DOHH2 (cell line): ENCODE results near the gene NDUFS1.

Experiments
- H3F3A ChIP-seq: fragments of 200-600 bp; sonication (generic), shearing (Covaris generic); 2 replicates; pipeline ENCODE4 v1.6.0; 2016; ENCODE audit warnings: antibody characterized with exemption, mild to moderate bottlenecking; ENCODE audit not compliant: control insufficient read depth, insufficient read depth
- H3K27ac ChIP-seq: fragments of 200-600 bp; sonication (generic); 2 replicates; pipeline ENCODE4 v1.5.1; 2014; ENCODE audit warnings: low read depth, mild to moderate bottlenecking, low read length, moderate library complexity
- H3K27me3 ChIP-seq: fragments of 200-600 bp; sonication (generic); 2 replicates; pipeline ENCODE4 v1.6.1; 2014; ENCODE audit warnings: mild to moderate bottlenecking, low read length, mixed read lengths; ENCODE audit not compliant: control insufficient read depth
- H3K36me3 ChIP-seq: fragments of 200-600 bp; sonication (generic); 2 replicates; pipeline ENCODE4 v1.6.1; 2014; ENCODE audit warnings: mild to moderate bottlenecking, low read length, moderate library complexity, mixed read lengths; ENCODE audit not compliant: control insufficient read depth
- H3K4me1 ChIP-seq: fragments of 200-600 bp; sonication (generic); 2 replicates; pipeline ENCODE4 v1.6.1; 2014; ENCODE audit warnings: mild to moderate bottlenecking, low read length, mixed read lengths; ENCODE audit not compliant: control insufficient read depth
- H3K4me2 ChIP-seq: fragments of 200-600 bp; sonication (generic); 2 replicates; pipeline ENCODE4 v1.6.0; 2014; ENCODE audit warnings: mild to moderate bottlenecking, low read length, moderate library complexity
- H3K4me3 ChIP-seq: fragments of 200-600 bp; sonication (generic); 2 replicates; pipeline ENCODE4 v1.5.1; 2014; ENCODE audit warnings: mild to moderate bottlenecking, low read length, mixed read lengths
- H3K79me2 ChIP-seq: fragments of 200-600 bp; sonication (generic); 2 replicates; pipeline ENCODE4 v1.6.1; 2014; ENCODE audit warnings: mild to moderate bottlenecking, low read length, mixed read lengths; ENCODE audit not compliant: control insufficient read depth
- H3K9me2 ChIP-seq: fragments of 200-600 bp; sonication (generic); replicated peaks from 2 replicates; pipeline ENCODE4 v1.6.1; 2014; ENCODE audit warnings: mild to moderate bottlenecking, low read length, mixed read lengths; ENCODE audit not compliant: control insufficient read depth
- H3K9me3 ChIP-seq: fragments of 200-600 bp; sonication (generic); 2 replicates; pipeline ENCODE4 v1.6.1; 2014; ENCODE audit warnings: antibody characterized with exemption, low read length, mixed read lengths; ENCODE audit not compliant: control insufficient read depth, insufficient read depth
- H4K20me1 ChIP-seq: fragments of 200-600 bp; sonication (generic); 2 replicates; pipeline ENCODE4 v1.6.0; 2014; ENCODE audit warnings: low read depth, mild to moderate bottlenecking, antibody characterized with exemption, low read length, moderate library complexity; ENCODE audit not compliant: control insufficient read depth, insufficient read depth
- EZH2phosphoT487 ChIP-seq: fragments of 200-600 bp; sonication (generic); IDR thresholded peaks from 2 replicates; pipeline ENCODE4 v1.6.1; 2017; ENCODE audit warnings: borderline replicate concordance, mild to moderate bottlenecking, antibody characterized with exemption, low read length, moderate library complexity, mixed read lengths
- TF ChIP-seq, protein P1 (sequence below): fragments of 200-600 bp; sonication (generic); IDR thresholded peaks from one replicate; pipeline ENCODE4 v1.5.1; 2014; ENCODE audit warnings: antibody characterized with exemption, mild to moderate bottlenecking, low read depth, low read length; ENCODE audit not compliant: poor library complexity, severe bottlenecking

Gene NDUFS1

DNA sequence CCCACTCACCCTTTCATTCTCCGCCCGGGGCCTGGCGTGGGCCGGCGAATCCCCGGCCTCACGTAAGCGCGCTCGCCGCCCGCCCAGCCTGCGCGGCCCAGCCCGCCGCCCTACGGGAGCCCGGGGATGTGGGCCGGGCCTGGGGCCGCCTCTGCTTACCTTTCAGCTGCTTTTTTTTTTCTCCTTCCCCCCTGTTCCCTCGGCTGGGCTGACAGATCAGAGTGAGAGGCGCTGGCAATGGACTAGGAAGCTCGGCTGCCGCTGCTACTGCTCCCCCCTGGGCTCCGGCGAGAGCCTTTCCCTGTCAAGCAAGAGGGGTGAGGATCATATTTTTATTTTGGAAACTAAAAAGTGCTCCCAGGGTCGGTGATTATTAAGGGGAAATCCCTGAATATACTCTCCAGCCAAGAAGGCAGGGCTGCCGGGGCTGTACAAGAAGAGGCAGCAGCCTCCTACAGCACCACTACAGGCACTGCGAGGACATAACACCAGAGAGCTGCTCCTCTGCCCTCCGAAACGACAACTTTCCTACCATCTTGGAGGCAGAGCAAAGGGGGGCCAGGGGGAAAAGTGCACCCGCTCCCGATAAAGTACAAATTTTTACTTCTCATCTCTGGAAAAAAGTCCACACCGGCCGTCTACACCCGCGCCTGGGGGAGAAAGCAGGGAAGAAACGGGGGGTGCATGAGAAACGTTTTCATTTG is 73.3 kb downstream of the NDUFS1 start, which contains the start of gene INO80D:
Gene INO80D (minus strand): TSS at position 433 of the 704 bp plus-strand sequence. CDS start 23,158 bp downstream, outside the sequence.
- H3F3A ChIP-seq = 0 out of 2 replicates have a peak, but pooled peaks cover 2% of the 10 kb centered on the region
- H3K4me1 ChIP-seq = peaks cover 29% of the 10 kb centered on the region
- H3K27ac ChIP-seq = peak within 1 kb of the TSS; percentile 91
- no peaks in the 10 kb centered on the region for H4K20me1 ChIP-seq
- H3K4me2 ChIP-seq = peak within 1 kb of the TSS; percentile 93
- no peaks in the 10 kb centered on the region for H3K27me3 ChIP-seq
- no peaks in the 10 kb centered on the region for H3K9me3 ChIP-seq
- H3K9me2 ChIP-seq = no peaks in the 10 kb centered on the region
- H3K4me3 ChIP-seq = peak within 1 kb of the TSS; percentile 95
- TF ChIP-seq, protein P1, sequence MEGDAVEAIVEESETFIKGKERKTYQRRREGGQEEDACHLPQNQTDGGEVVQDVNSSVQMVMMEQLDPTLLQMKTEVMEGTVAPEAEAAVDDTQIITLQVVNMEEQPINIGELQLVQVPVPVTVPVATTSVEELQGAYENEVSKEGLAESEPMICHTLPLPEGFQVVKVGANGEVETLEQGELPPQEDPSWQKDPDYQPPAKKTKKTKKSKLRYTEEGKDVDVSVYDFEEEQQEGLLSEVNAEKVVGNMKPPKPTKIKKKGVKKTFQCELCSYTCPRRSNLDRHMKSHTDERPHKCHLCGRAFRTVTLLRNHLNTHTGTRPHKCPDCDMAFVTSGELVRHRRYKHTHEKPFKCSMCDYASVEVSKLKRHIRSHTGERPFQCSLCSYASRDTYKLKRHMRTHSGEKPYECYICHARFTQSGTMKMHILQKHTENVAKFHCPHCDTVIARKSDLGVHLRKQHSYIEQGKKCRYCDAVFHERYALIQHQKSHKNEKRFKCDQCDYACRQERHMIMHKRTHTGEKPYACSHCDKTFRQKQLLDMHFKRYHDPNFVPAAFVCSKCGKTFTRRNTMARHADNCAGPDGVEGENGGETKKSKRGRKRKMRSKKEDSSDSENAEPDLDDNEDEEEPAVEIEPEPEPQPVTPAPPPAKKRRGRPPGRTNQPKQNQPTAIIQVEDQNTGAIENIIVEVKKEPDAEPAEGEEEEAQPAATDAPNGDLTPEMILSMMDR = peak; percentile 70
- no peak for TF ChIP-seq EZH2phosphoT487
- peaks cover 71% of the 10 kb centered on the region for H3K79me2 ChIP-seq
- peaks cover 8% of the 10 kb centered on the region; the same call in 1 of the 2 replicates for H3K36me3 ChIP-seq

DNA sequence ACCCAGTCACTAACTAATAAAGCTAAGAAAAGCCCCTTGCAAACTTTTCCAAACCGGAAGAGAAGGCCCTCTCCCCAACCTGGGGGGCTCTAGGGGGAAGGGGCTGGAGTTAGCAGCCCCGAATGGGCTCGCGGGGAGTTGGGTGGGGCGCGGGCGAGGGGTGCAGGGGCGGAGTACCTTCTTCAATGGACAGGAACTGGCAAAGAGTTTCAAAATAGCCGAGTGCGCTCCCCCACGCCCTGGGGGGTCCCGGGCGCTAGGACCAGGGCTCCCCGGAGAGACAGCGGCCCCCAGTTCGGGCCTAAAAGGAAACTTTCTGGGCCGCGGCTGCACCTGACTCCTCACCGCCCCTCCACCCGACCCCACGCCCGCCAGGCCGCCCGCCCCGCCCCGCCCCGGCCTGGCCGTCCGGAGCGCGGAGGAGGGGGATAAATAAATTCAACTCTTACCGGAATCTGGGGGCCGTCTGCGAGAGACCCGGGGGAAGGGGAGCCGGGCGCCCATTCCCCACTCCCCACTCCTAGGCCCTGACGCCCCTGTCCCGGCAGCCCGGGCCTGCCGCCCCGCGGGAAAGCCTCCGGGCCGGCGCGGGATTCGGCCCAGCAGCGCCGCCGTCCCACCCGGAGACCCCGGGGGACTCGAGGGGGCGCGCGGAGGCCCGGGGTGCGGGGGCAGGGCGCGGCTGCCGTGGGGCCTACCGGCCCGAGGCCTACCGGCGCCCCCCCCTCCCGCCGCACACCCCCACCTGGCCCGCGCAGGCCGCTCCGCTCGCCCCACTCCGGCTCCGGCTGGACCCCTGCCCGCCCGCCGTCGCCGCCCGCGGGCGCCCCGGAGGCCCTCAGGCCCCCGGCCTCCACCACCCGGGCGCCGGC is 74.1 kb downstream of the NDUFS1 start:
- H3K9me3 ChIP-seq = no peaks in the 10 kb centered on the region
- H3K79me2 ChIP-seq = peaks cover 75% of the 10 kb centered on the region
- H3K36me3 ChIP-seq = peaks cover 8% of the 10 kb centered on the region; the same call in 1 of the 2 replicates
- H3K4me2 ChIP-seq = peak overlapping the region; percentile 93
- TF ChIP-seq, protein P1 = no peak
- TF ChIP-seq EZH2phosphoT487 = no peak
- no peaks in the 10 kb centered on the region for H3K9me2 ChIP-seq
- H3K4me1 ChIP-seq = peaks cover 29% of the 10 kb centered on the region
- H3K4me3 ChIP-seq = peak overlapping the region; percentile 95
- H3F3A ChIP-seq = 0 out of 2 replicates have a peak, but pooled peaks cover 2% of the 10 kb centered on the region
- H4K20me1 ChIP-seq = no peaks in the 10 kb centered on the region
- H3K27me3 ChIP-seq = no peaks in the 10 kb centered on the region
- peak overlapping the region; percentile 91 for H3K27ac ChIP-seq

GRCh38 chr2:206084439-206084869 is 74.8 kb downstream of the NDUFS1 start:
- no peaks in the 10 kb centered on the region for H3K9me2 ChIP-seq
- H3K36me3 ChIP-seq = peaks cover 8% of the 10 kb centered on the region; the same call in 1 of the 2 replicates
- H3K4me2 ChIP-seq = peak overlapping the region; percentile 93
- H3K4me1 ChIP-seq = peaks cover 29% of the 10 kb centered on the region
- no peaks in the 10 kb centered on the region for H3K27me3 ChIP-seq
- H3F3A ChIP-seq = 0 out of 2 replicates have a peak, but pooled peaks cover 2% of the 10 kb centered on the region
- H3K4me3 ChIP-seq = peak overlapping the region; percentile 95
- TF ChIP-seq, protein P1 = no peak
- TF ChIP-seq EZH2phosphoT487 = no peak
- H4K20me1 ChIP-seq = no peaks in the 10 kb centered on the region
- H3K79me2 ChIP-seq = peaks cover 81% of the 10 kb centered on the region
- no peaks in the 10 kb centered on the region for H3K9me3 ChIP-seq
- H3K27ac ChIP-seq = peak overlapping the region; percentile 91
